K562 (cell line): ENCODE data around the gene MKNK1. TPM values are rescaled to one million over a fixed set of nuclear protein-coding genes. Genes with fewer than 3 reads are reported as not detected.
A peak's percentile ranks its signal among the peaks of the same experiment; 100 is the strongest.

ENCODE experiments used
- PHF20 ChIP-seq: fragments of 450-650 bp; IDR thresholded peaks from 2 replicates; pipeline ENCODE4 v1.6.1; 2018; ENCODE audit not compliant: partially characterized antibody
- RREB1 ChIP-seq: fragments of 250-450 bp; sonication (Bioruptor Pico); IDR thresholded peaks from 2 replicates; pipeline ENCODE4 v1.4.0; 2020
- SAP30 ChIP-seq: fragments of 200-600 bp; sonication (generic); IDR thresholded peaks from 2 replicates; pipeline ENCODE4 v1.6.1; 2012; ENCODE audit warnings: borderline replicate concordance, low read depth, mild to moderate bottlenecking, moderate library complexity, low read length, control low read depth, inconsistent platforms; ENCODE audit not compliant: insufficient read depth, poor library complexity, severe bottlenecking
- ZBTB5 ChIP-seq: fragments of 450-650 bp; IDR thresholded peaks from 2 replicates; pipeline ENCODE4 v1.6.1; 2017; ENCODE audit warnings: antibody characterized with exemption
- polyA plus RNA-seq, 8 experiments: library from polyadenylated mRNA; depleted of rRNA in 4 of 8; stranded (reverse) in 5 of 8; unstranded in 3 of 8; fragments of >200 nt; fragmentation: Nextera tagmentation in 2 of 8; fragmentation: Illumina TruSeq in 1 of 8; extraction: Ambion mirVana in 2 of 8; extraction: Trizol in 1 of 8; gene quantifications; 2 replicates each; pipeline versions ENCODE4 v1.2.1 to v1.2.3, GENCODE V29; 2011 to 2014; ENCODE audit warnings: inconsistent platforms in 1 of 8, missing spikeins in 1 of 8
- total RNA-seq, 7 experiments: library from RNA; depleted of rRNA in 6 of 7; stranded (reverse); fragments of >200 nt in 6 of 7; fragmentation: Illumina TruSeq in 2 of 7; extraction: Trizol in 2 of 7; gene quantifications; 2 replicates each; pipeline versions ENCODE4 v1.2.1 to v1.2.3, GENCODE V29; 2011 to 2021; ENCODE audit warnings: low replicate concordance in 1 of 7
- TF ChIP-seq, protein P1 (sequence below), 2 experiments: fragments of 450-650 bp in 1 of 2; IDR thresholded peaks; 2 replicates each; pipeline ENCODE4 v1.6.1; 2011 to 2017; ENCODE audit warnings: low read depth in 2 of 2, antibody characterized with exemption in 1 of 2, borderline replicate concordance in 1 of 2, low read length in 1 of 2, mild to moderate bottlenecking in 1 of 2, mixed read lengths in 1 of 2; ENCODE audit not compliant: control insufficient read depth in 1 of 2

Gene MKNK1
- total and polyA plus RNA-seq, 9 of the 15 experiments (the other 6 are each of a cell fraction or from before 2014, with no cell fraction given) = 27.7 to 51.3 (median 43.7) TPM

GRCh38 chr1:46522184-46522968, 81.7 kb downstream of the MKNK1 start (continued):
- TF ChIP-seq, protein P1, sequence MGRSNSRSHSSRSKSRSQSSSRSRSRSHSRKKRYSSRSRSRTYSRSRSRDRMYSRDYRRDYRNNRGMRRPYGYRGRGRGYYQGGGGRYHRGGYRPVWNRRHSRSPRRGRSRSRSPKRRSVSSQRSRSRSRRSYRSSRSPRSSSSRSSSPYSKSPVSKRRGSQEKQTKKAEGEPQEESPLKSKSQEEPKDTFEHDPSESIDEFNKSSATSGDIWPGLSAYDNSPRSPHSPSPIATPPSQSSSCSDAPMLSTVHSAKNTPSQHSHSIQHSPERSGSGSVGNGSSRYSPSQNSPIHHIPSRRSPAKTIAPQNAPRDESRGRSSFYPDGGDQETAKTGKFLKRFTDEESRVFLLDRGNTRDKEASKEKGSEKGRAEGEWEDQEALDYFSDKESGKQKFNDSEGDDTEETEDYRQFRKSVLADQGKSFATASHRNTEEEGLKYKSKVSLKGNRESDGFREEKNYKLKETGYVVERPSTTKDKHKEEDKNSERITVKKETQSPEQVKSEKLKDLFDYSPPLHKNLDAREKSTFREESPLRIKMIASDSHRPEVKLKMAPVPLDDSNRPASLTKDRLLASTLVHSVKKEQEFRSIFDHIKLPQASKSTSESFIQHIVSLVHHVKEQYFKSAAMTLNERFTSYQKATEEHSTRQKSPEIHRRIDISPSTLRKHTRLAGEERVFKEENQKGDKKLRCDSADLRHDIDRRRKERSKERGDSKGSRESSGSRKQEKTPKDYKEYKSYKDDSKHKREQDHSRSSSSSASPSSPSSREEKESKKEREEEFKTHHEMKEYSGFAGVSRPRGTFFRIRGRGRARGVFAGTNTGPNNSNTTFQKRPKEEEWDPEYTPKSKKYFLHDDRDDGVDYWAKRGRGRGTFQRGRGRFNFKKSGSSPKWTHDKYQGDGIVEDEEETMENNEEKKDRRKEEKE (IDR thresholded peaks at IDR 0.05; ENCODE audit: borderline replicate concordance in 1 of 2, control insufficient read depth in 1 of 2, low read depth in 2 of 2, low read length in 1 of 2) = 0 out of 4 replicates have a peak, but pooled peaks of 1 of the 2 experiments have one; percentile 32
- TF ChIP-seq SAP30 (peak; percentile 86), PHF20 (no peak), ZBTB5 (peak; percentile 97), RREB1 (CRISPR knock-in tag) (no peak)
